Stimulated activated CD4-positive, alpha-beta T cell treated with anti-CD3 and anti-CD28 coated beads, Interleukin-15, amount 100 ng/mL, for 1 hour (primary cell): ENCODE measurements around the gene ACTR3C.

ENCODE experiments used
- DNase-seq, 2 donors: peaks; one replicate each; pipeline ENCODE4 v3.0.0-alpha.2; 2020; ENCODE audit warnings: low read depth in 1 of 2, low spot score in 1 of 2

The ACTR3C gene

DNA sequence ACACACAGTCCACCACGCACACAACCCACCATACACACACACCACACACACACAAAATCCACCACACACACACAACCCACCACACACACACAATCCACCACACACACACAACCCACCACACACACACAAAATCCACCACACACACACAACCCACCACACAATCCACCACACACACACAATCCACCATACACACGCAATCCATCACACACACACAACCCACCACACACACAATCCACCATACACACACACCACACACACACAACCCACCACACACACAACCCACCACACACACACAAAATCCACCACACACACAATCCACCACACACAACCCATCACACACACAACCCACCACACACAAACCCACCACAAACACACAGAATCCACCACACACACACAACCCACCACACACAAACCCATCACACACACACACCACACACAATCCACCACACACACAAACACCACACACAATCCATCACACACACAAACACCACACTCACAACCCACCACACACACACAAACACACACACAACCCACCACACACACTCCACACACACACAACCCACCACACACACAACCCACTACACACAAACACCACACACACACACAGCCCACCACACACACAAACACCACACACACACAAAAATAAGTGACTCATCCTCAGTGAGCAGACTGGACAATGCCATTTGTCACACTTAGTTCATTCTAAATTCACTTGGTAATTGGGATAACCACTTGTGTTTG is 36.4 kb upstream of the ACTR3C start:
- DNase-seq: no peak

DNA sequence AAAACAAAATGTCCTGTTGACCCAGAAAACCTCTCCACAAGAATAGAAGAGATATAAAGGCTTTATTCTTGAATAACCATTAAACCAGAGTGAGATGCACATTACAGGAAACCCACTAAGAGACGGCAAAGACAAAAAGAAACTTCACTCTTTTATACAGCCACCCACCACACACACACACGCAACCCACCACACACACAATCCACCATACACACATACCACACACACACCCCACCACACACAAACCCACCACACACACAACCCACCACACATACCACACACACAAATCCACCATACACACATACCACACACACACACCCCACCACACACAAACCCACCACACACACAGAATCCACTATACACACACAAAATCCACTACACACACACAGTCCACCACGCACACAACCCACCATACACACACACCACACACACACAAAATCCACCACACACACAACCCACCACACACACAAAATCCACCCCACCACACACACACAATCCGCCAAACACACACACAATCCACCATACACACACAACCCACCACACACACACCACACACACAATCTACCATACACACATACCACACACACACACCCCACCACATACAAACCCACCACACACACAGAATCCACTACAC is 35.8 kb upstream of the ACTR3C start:
- DNase-seq: no peak

DNA sequence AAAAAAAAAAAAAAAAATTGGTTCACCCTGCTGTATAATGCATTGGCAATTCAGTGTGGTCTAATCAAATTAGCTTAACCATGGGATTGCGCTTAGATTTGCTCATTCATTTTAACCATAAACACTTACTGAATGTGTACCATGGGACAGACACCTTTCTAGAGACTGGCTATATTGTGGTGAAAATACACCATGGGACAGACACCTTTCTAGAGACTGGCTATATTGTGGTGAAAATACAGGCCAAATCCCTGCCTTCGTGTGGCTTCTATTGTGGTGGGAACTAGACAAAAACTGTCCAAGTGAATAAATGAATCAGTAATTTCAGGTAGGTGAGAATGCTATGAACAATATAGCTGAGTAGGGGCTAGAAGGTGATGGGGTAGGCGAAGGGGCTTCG is 35.1 kb upstream of the ACTR3C start:
- DNase-seq: no peak

DNA sequence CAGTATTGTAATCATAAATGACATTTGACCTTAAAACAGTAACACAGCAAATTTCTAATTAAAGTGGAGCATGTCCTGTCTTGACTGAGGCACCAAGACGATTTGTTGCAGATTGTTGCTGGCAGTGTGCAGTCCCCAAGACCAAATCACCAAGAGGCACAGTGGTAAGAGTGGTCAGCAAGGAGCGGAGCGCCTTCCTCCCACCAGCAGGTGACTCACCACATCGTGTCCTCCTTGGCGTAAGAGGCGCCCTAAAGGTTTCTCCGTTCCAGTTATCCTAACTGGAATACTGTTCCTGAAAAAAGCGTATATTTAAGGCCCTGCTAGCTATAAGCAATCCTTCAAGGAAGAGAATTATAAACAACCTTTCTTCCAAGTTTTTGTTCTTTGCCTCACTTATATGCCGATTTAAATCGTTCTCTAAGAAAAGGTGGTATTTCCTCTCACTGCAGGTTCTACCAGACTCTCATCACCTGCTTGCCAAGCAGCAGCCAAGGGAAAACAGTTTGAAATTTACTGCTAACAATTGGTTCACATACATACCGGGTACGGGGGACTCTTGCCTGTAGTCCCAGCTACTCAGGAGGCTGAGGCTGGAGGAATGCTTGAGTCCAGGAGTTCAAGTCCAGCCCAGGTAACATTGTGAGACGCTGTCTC is 34.6 kb upstream of the ACTR3C start:
- no peak for DNase-seq

- peak; percentile 19 to 44 for DNase-seq
Observed at GRCh38 chr7:150357270-150357669, 33.9 kb upstream of the ACTR3C start.

- no peak for DNase-seq
Observed at GRCh38 chr7:150356265-150356897, 33.0 kb upstream of the ACTR3C start.

DNA sequence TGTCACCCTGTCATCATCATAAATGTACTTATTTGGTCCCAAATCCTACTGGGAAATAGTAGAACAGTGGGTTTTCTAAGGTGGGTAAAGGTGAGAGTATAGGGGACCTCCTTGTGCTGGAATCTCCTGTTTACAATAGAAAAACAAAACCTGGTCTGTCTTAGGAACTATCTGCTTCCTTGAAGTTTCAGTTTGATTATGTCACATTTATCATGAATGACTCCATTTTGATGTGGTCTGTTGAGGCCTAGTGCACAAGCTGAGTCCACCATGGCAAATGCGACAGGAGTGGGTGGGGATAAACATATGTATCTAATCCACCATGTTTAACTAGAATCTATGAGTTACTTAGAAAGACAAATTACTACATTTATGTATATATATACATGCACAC is 32.3 kb upstream of the ACTR3C start:
- DNase-seq: no peak

GRCh38 chr7:150351587-150352194 is 28.3 kb upstream of the ACTR3C start:
- no peak for DNase-seq

GRCh38 chr7:150346922-150347321 is 23.6 kb upstream of the ACTR3C start:
- DNase-seq: no peak

DNA sequence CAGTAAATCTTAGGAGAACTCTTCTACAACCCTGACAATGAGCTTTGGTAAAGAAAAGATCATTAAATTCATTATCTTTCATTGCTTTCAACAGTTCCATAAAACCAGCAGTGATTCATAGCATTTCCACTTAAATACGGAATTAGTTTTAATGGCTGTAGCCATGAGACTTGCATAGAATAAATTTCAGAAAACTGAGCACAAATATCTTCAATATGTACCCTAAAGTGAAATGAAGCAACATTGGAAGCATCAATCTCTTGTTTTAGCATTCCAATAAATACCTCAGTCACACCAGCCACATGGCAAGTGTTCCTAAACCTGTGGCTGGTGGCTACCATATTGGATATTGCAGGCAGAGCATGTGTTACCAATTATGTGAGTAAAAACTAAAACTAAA is 21.7 kb upstream of the ACTR3C start:
- DNase-seq: no peak

DNA sequence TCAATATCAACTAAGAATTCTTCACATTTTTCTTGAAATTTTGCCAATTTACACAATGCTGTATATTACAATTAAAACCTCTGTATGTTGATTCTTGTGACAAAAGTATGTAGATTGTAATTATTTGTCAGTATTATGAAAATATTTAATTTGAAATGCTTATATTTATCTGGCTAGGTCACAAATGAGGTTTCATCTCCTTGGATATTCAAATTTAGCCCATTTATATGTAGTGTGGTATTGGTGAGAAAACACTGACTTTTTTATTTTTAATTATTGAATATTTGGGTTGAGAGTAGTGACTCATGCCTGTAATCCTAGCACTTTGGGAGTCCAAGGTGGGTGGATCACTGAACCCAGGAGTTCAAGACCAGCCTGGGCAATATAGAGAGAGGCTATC is 21.0 kb upstream of the ACTR3C start:
- no peak for DNase-seq

- no peak for DNase-seq
Observed at GRCh38 chr7:150343225-150343624, 19.9 kb upstream of the ACTR3C start.

DNA sequence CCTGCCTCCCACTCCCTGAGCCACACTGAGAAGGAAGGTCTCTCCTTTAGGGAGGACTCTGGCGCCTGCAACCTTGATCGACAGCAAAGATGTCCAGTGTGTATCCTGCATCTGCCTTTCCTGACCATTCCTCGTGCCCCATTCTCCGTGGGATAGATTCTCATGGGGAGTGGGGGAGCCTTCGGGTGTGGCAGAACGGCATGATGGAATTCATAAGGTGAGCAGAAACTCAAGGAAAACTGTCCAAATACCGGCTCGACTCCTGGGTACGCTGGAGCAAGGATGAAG is 18.7 kb upstream of the ACTR3C start:
- DNase-seq: no peak

- DNase-seq: no peak
Observed at GRCh38 chr7:150341263-150342120, 18.1 kb upstream of the ACTR3C start, which contains the start of gene RARRES2. TSS of gene RARRES2 (minus strand) at chr7:150341629. CDS start at chr7:150340609, 1,020 bp downstream.

DNA sequence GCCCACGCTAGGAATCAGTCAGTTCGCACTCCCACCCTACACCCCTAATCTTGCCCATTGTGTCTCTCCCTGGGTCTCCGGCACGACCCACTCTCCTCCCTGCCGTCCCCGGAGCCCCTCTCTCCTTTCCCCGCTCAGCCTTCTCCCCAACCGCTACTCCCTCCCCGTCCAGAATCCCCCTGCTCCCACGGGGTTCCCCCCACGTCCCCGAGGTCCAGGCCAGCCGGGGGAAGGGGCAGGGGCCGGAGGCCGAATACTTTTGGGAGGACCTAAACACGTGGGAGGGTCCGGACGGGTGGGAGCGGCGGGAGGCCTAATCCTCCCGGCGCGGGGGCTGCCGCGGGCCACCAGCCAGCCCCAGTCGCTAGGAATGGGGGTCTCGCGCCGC is 17.5 kb upstream of the ACTR3C start:
- no peak for DNase-seq

- DNase-seq: no peak
Observed at GRCh38 chr7:150340024-150340749, 16.8 kb upstream of the ACTR3C start.

GRCh38 chr7:150339409-150339809 is 16.1 kb upstream of the ACTR3C start:
- DNase-seq: no peak

- DNase-seq: no peak
Observed at GRCh38 chr7:150338166-150338829, 15.0 kb upstream of the ACTR3C start.

DNA sequence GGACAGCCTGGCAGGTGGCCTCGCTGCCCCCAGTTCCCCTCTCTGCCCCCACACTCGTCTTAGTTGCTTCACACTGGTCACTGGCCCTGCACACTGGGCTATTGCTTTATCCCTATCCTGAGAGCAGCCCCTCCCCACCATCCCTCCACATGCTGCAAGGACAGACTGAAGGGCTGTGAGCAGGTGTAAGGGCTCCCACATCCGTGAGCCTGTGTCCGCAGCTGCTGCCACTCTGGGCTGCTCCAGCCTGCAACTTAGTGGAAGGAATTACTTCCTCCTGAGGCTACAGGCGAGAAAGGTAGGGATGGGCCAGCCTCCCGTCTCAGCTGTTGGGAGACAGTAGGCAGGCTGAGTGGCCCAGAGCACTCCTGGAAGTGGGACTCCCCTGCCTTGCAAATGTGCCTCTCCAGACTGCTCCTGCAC is 14.3 kb upstream of the ACTR3C start:
- no peak for DNase-seq

DNA sequence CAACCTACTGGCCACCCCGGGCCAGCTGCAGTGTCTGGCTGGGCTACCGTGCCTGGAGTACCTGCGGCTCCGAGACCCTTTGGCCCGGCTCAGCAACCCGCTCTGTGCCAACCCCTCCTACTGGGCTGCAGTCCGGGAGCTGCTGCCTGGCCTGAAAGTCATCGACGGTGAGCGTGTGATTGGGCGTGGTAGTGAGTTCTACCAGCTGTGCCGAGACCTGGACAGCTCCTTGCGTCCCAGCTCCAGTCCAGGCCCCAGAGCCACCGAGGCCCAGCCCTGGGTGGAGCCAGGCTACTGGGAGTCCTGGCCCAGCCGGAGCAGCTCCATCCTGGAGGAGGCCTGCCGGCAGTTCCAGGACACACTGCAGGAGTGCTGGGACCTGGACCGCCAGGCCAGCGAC is 13.8 kb upstream of the ACTR3C start:
- DNase-seq: no peak
